GM23338 (cell line): ENCODE measurements around the gene CTAG2. TPM values are rescaled to one million over a fixed set of nuclear protein-coding genes. Genes with fewer than 3 reads are reported as not detected.

Experiments
- ATAC-seq: fragments of 200-7000 bp; cut with Tn5 transposase; 3 replicates; pipeline ENCODE4 v1.9.1; 2020
- DNase-seq: peaks from one replicate; pipeline ENCODE4 v3.0.0-alpha.2; 2015; ENCODE audit warnings: low spot score
- H2AFZ ChIP-seq: fragments of 200-600 bp; sonication (generic); 2 replicates; pipeline ENCODE4 v1.8.0; 2016; ENCODE audit warnings: antibody characterized with exemption, mild to moderate bottlenecking, moderate library complexity
- H3F3A ChIP-seq: fragments of 200-600 bp; sonication (generic); replicated peaks from 2 replicates; pipeline ENCODE4 v1.8.0; 2017; ENCODE audit warnings: antibody characterized with exemption, mixed run types, low read depth
- H3K27ac ChIP-seq: fragments of 200-600 bp; sonication (generic); 2 replicates; pipeline ENCODE4 v1.6.1; 2016; ENCODE audit warnings: low read depth
- H3K27me3 ChIP-seq: fragments of 200-600 bp; sonication (generic); 2 replicates; pipeline ENCODE4 v1.8.0; 2016; ENCODE audit warnings: mild to moderate bottlenecking, mixed run types, moderate library complexity; ENCODE audit not compliant: insufficient read depth
- H3K36me3 ChIP-seq: fragments of 200-600 bp; sonication (generic); 2 replicates; pipeline ENCODE4 v1.8.0; 2016; ENCODE audit warnings: mild to moderate bottlenecking; ENCODE audit not compliant: insufficient read depth
- H3K4me1 ChIP-seq: fragments of 200-600 bp; sonication (generic); 2 replicates; pipeline ENCODE4 v1.8.0; 2016; ENCODE audit warnings: mild to moderate bottlenecking, moderate library complexity; ENCODE audit not compliant: insufficient read depth
- H3K4me2 ChIP-seq: fragments of 200-600 bp; sonication (generic); 2 replicates; pipeline ENCODE4 v1.7.1; 2017; ENCODE audit warnings: mixed run types
- H3K4me3 ChIP-seq: fragments of 200-600 bp; sonication (generic); 2 replicates; pipeline ENCODE4 v1.6.1; 2016; ENCODE audit warnings: mixed run types
- H3K79me2 ChIP-seq: fragments of 200-600 bp; sonication (generic); replicated peaks from 2 replicates; pipeline ENCODE4 v1.8.0; 2017; ENCODE audit warnings: mild to moderate bottlenecking; ENCODE audit not compliant: insufficient read depth
- H3K9me2 ChIP-seq: fragments of 200-600 bp; sonication (generic); 2 replicates; pipeline ENCODE4 v1.8.0; 2017; ENCODE audit not compliant: insufficient read depth
- H4K20me1 ChIP-seq: fragments of 200-600 bp; sonication (generic); replicated peaks from 2 replicates; pipeline ENCODE4 v1.8.0; 2017; ENCODE audit warnings: mild to moderate bottlenecking; ENCODE audit not compliant: insufficient read depth
- H3K27ac Mint-ChIP-seq: 2 replicates; pipeline ENCODE4 v1.8.0; 2020; ENCODE audit warnings: inconsistent platforms, mild to moderate bottlenecking, moderate library complexity, mixed read lengths
- H3K27me3 Mint-ChIP-seq: 3 replicates; pipeline ENCODE4 v1.8.0; 2022; ENCODE audit warnings: low read depth, mild to moderate bottlenecking, moderate library complexity, mixed read lengths, inconsistent platforms; ENCODE audit not compliant: insufficient read depth, poor library complexity
- H3K36me3 Mint-ChIP-seq: 3 replicates; pipeline ENCODE4 v1.8.0; 2021; ENCODE audit warnings: low read depth, mild to moderate bottlenecking, inconsistent platforms, moderate library complexity, mixed read lengths
- H3K4me1 Mint-ChIP-seq: 3 replicates; pipeline ENCODE4 v1.8.0; 2020; ENCODE audit warnings: mild to moderate bottlenecking, inconsistent platforms, mixed read lengths
- H3K4me3 Mint-ChIP-seq: 3 replicates; pipeline ENCODE4 v1.8.0; 2021; ENCODE audit warnings: moderate library complexity, mild to moderate bottlenecking, inconsistent platforms, mixed read lengths
- H3K9me3 Mint-ChIP-seq: 3 replicates; pipeline ENCODE4 v1.8.0; 2020; ENCODE audit warnings: moderate library complexity, mild to moderate bottlenecking, inconsistent platforms, mixed read lengths
- CREB1 ChIP-seq: fragments of 250-450 bp; sonication (Bioruptor Pico); IDR thresholded peaks from 2 replicates; pipeline ENCODE4 v1.5.0; 2020; ENCODE audit warnings: low read depth, mild to moderate bottlenecking, moderate library complexity
- EZH2 ChIP-seq: fragments of 200-600 bp; sonication (generic); IDR thresholded peaks from one replicate; pipeline ENCODE4 v1.8.0; 2017; ENCODE audit warnings: antibody characterized with exemption, mild to moderate bottlenecking, low read depth; ENCODE audit not compliant: unreplicated experiment
- EZH2phosphoT487 ChIP-seq: fragments of 200-600 bp; sonication (generic); IDR thresholded peaks from one replicate; pipeline ENCODE4 v1.8.1; 2018; ENCODE audit warnings: antibody characterized with exemption; ENCODE audit not compliant: unreplicated experiment
- JUNB ChIP-seq: IDR thresholded peaks from one replicate; pipeline ENCODE4 v1.6.1; 2016; ENCODE audit warnings: antibody characterized with exemption; ENCODE audit not compliant: unreplicated experiment
- NANOG ChIP-seq: IDR thresholded peaks from 2 replicates; pipeline ENCODE4 v1.6.1; 2016; ENCODE audit warnings: antibody characterized with exemption, borderline replicate concordance
- POLR2AphosphoS5 ChIP-seq: IDR thresholded peaks from 2 replicates; pipeline ENCODE4 v1.6.1; 2016; ENCODE audit warnings: antibody characterized with exemption, low read depth
- ZNF114 ChIP-seq: fragments of 250-450 bp; sonication (Bioruptor Pico); IDR thresholded peaks from 2 replicates; pipeline ENCODE4 v1.5.0; 2020; ENCODE audit warnings: mild to moderate bottlenecking, moderate library complexity
- ZNF331 ChIP-seq: fragments of 250-450 bp; sonication (Bioruptor Pico); IDR thresholded peaks from 2 replicates; pipeline ENCODE4 v1.5.0; 2020; ENCODE audit warnings: low read depth, mild to moderate bottlenecking, moderate library complexity
- polyA plus RNA-seq: library from polyadenylated mRNA; unstranded; fragments of >200 nt; fragmentation: Nextera tagmentation; extraction: Ambion mirVana; gene quantifications from 2 replicates; pipeline ENCODE4 v1.2.1, GENCODE V29; 2016
- total RNA-seq: library from RNA; depleted of rRNA; stranded (reverse); fragments of >200 nt; shearing (Covaris generic); gene quantifications from 2 replicates; pipeline ENCODE4 v1.2.3, GENCODE V29; 2014
- TF ChIP-seq, protein P1 (sequence below): IDR thresholded peaks from 2 replicates; pipeline ENCODE4 v1.6.1; 2016; ENCODE audit warnings: antibody characterized with exemption
- TF ChIP-seq, protein P2 (sequence below): IDR thresholded peaks from one replicate; pipeline ENCODE4 v1.6.1; 2018; ENCODE audit warnings: antibody characterized with exemption; ENCODE audit not compliant: unreplicated experiment
- TF ChIP-seq, protein P3 (sequence below), 2 experiments: fragments of 200-600 bp in 1 of 2; sonication (generic) in 1 of 2; conservative IDR thresholded peaks; 2 replicates each; pipeline versions ENCODE4 v1.5.1 to v1.6.1; 2016 to 2017; ENCODE audit warnings: antibody characterized with exemption in 2 of 2, low read depth in 2 of 2, mild to moderate bottlenecking in 2 of 2, moderate library complexity in 1 of 2
- TF ChIP-seq, protein P4 (sequence below): fragments of 250-450 bp; sonication (Bioruptor Pico); IDR thresholded peaks from 2 replicates; pipeline ENCODE4 v1.5.0; 2020; ENCODE audit warnings: mild to moderate bottlenecking, moderate library complexity

Gene CTAG2
- total and polyA plus RNA-seq, 2 experiments from 2014 or later = 0.87 TPM; not detected in 1

DNA sequence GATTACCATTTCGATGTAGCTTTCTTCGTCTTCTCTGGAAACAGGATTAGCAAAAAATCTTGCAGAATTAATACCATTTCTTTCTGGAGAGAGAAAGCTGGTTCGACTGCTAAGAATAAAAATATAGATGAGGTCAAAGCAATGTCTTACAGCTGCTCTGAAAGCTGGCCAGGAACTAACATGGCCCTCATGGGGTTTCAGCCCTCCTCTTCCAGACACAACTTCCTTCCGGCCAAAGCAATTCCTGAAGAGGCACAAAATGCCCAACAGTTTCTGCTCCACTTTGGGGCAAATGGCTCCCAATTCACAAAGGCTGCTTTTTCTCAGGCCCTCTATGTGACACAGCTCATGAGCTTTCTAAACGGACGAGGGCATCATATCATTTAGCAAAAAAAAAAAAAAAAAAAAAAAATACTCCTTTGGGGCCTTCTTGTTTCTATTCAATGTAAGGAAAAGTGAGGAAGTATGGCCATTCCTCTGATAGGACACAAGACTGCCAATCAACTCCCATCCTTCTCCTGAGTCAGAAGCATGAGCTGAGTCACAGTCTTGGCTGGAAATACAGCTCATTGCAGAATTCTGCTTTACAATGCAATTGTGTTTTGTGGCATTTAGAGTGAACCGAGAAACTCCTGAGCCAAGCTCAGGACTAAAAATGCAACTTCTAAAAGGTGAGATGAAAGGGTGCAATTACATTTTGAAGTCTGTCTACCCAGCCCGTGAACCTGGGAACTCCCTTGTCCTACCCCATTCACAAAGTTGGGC, 42.7 kb upstream of the CTAG2 start:
- no peaks in the 10 kb centered on the region for H3F3A ChIP-seq
- no peak overlapping the region for H2AFZ ChIP-seq
- H3K27me3 ChIP-seq = no peaks in the 10 kb centered on the region
- H3K27me3 Mint-ChIP-seq = peaks cover 5% of the 10 kb centered on the region
- H3K36me3 Mint-ChIP-seq = no peaks in the 10 kb centered on the region
- peaks cover 14% of the 10 kb centered on the region for H3K4me1 Mint-ChIP-seq
- DNase-seq (no peak), ATAC-seq (no peak)
- no peaks in the 10 kb centered on the region for H3K9me3 Mint-ChIP-seq
- H3K36me3 ChIP-seq = no peaks in the 10 kb centered on the region
- H3K4me3 Mint-ChIP-seq = no peak overlapping the region
- no peak overlapping the region for H3K4me2 ChIP-seq
- 0 out of 2 replicates have a peak, but pooled peaks cover 2% of the 10 kb centered on the region for H3K9me2 ChIP-seq
- H3K79me2 ChIP-seq = no peaks in the 10 kb centered on the region
- H3K4me3 ChIP-seq = no peak overlapping the region
- no peak for TF ChIP-seq EZH2phosphoT487
- TF ChIP-seq CREB1 (CRISPR knock-in tag) = no peak
- TF ChIP-seq ZNF114 (CRISPR knock-in tag) = no peak
- TF ChIP-seq, protein P1, sequence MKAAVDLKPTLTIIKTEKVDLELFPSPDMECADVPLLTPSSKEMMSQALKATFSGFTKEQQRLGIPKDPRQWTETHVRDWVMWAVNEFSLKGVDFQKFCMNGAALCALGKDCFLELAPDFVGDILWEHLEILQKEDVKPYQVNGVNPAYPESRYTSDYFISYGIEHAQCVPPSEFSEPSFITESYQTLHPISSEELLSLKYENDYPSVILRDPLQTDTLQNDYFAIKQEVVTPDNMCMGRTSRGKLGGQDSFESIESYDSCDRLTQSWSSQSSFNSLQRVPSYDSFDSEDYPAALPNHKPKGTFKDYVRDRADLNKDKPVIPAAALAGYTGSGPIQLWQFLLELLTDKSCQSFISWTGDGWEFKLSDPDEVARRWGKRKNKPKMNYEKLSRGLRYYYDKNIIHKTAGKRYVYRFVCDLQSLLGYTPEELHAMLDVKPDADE = no peak
- TF ChIP-seq ZNF331 (CRISPR knock-in tag) = no peak
- no peak for TF ChIP-seq EZH2
- TF ChIP-seq, protein P2, sequence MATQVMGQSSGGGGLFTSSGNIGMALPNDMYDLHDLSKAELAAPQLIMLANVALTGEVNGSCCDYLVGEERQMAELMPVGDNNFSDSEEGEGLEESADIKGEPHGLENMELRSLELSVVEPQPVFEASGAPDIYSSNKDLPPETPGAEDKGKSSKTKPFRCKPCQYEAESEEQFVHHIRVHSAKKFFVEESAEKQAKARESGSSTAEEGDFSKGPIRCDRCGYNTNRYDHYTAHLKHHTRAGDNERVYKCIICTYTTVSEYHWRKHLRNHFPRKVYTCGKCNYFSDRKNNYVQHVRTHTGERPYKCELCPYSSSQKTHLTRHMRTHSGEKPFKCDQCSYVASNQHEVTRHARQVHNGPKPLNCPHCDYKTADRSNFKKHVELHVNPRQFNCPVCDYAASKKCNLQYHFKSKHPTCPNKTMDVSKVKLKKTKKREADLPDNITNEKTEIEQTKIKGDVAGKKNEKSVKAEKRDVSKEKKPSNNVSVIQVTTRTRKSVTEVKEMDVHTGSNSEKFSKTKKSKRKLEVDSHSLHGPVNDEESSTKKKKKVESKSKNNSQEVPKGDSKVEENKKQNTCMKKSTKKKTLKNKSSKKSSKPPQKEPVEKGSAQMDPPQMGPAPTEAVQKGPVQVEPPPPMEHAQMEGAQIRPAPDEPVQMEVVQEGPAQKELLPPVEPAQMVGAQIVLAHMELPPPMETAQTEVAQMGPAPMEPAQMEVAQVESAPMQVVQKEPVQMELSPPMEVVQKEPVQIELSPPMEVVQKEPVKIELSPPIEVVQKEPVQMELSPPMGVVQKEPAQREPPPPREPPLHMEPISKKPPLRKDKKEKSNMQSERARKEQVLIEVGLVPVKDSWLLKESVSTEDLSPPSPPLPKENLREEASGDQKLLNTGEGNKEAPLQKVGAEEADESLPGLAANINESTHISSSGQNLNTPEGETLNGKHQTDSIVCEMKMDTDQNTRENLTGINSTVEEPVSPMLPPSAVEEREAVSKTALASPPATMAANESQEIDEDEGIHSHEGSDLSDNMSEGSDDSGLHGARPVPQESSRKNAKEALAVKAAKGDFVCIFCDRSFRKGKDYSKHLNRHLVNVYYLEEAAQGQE = no peak
- TF ChIP-seq NANOG = no peak
- TF ChIP-seq, protein P3, sequence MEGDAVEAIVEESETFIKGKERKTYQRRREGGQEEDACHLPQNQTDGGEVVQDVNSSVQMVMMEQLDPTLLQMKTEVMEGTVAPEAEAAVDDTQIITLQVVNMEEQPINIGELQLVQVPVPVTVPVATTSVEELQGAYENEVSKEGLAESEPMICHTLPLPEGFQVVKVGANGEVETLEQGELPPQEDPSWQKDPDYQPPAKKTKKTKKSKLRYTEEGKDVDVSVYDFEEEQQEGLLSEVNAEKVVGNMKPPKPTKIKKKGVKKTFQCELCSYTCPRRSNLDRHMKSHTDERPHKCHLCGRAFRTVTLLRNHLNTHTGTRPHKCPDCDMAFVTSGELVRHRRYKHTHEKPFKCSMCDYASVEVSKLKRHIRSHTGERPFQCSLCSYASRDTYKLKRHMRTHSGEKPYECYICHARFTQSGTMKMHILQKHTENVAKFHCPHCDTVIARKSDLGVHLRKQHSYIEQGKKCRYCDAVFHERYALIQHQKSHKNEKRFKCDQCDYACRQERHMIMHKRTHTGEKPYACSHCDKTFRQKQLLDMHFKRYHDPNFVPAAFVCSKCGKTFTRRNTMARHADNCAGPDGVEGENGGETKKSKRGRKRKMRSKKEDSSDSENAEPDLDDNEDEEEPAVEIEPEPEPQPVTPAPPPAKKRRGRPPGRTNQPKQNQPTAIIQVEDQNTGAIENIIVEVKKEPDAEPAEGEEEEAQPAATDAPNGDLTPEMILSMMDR (conservative IDR thresholded peaks at IDR 0.05; ENCODE audit: low read depth in 2 of 2) = no peak
- TF ChIP-seq, protein P4, sequence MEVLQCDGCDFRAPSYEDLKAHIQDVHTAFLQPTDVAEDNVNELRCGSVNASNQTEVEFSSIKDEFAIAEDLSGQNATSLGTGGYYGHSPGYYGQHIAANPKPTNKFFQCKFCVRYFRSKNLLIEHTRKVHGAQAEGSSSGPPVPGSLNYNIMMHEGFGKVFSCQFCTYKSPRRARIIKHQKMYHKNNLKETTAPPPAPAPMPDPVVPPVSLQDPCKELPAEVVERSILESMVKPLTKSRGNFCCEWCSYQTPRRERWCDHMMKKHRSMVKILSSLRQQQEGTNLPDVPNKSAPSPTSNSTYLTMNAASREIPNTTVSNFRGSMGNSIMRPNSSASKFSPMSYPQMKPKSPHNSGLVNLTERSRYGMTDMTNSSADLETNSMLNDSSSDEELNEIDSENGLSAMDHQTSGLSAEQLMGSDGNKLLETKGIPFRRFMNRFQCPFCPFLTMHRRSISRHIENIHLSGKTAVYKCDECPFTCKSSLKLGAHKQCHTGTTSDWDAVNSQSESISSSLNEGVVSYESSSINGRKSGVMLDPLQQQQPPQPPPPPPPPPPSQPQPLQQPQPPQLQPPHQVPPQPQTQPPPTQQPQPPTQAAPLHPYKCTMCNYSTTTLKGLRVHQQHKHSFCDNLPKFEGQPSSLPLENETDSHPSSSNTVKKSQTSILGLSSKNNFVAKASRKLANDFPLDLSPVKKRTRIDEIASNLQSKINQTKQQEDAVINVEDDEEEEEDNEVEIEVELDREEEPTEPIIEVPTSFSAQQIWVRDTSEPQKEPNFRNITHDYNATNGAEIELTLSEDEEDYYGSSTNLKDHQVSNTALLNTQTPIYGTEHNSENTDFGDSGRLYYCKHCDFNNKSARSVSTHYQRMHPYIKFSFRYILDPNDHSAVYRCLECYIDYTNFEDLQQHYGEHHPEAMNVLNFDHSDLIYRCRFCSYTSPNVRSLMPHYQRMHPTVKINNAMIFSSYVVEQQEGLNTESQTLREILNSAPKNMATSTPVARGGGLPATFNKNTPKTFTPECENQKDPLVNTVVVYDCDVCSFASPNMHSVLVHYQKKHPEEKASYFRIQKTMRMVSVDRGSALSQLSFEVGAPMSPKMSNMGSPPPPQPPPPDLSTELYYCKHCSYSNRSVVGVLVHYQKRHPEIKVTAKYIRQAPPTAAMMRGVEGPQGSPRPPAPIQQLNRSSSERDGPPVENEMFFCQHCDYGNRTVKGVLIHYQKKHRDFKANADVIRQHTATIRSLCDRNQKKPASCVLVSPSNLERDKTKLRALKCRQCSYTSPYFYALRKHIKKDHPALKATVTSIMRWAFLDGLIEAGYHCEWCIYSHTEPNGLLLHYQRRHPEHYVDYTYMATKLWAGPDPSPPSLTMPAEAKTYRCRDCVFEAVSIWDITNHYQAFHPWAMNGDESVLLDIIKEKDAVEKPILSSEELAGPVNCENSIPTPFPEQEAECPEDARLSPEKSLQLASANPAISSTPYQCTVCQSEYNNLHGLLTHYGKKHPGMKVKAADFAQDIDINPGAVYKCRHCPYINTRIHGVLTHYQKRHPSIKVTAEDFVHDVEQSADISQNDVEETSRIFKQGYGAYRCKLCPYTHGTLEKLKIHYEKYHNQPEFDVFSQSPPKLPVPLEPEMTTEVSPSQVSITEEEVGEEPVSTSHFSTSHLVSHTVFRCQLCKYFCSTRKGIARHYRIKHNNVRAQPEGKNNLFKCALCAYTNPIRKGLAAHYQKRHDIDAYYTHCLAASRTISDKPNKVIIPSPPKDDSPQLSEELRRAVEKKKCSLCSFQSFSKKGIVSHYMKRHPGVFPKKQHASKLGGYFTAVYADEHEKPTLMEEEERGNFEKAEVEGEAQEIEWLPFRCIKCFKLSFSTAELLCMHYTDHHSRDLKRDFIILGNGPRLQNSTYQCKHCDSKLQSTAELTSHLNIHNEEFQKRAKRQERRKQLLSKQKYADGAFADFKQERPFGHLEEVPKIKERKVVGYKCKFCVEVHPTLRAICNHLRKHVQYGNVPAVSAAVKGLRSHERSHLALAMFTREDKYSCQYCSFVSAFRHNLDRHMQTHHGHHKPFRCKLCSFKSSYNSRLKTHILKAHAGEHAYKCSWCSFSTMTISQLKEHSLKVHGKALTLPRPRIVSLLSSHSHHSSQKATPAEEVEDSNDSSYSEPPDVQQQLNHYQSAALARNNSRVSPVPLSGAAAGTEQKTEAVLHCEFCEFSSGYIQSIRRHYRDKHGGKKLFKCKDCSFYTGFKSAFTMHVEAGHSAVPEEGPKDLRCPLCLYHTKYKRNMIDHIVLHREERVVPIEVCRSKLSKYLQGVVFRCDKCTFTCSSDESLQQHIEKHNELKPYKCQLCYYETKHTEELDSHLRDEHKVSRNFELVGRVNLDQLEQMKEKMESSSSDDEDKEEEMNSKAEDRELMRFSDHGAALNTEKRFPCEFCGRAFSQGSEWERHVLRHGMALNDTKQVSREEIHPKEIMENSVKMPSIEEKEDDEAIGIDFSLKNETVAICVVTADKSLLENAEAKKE (CRISPR knock-in tag) = no peak
- no peak for TF ChIP-seq JUNB
- TF ChIP-seq POLR2AphosphoS5 = no peak
- peaks cover 6% of the 10 kb centered on the region; the same call in 1 of the 2 replicates for H3K4me1 ChIP-seq
- no peaks in the 10 kb centered on the region for H4K20me1 ChIP-seq
- H3K27ac ChIP-seq = no peak overlapping the region
- H3K27ac Mint-ChIP-seq = no peak overlapping the region
